GM12891 (cell line): ENCODE data around the gene LAMB4.

Source experiments
- PAX5 ChIP-seq: IDR thresholded peaks from 2 replicates; pipeline ENCODE4 v1.6.1; 2011; ENCODE audit warnings: low read length, moderate library complexity, mild to moderate bottlenecking; ENCODE audit not compliant: insufficient read depth, severe bottlenecking
- POLR2A ChIP-seq: IDR thresholded peaks from 2 replicates; pipeline ENCODE4 v1.6.1; 2011; ENCODE audit warnings: low read depth, low read length, control low read depth
- POLR2AphosphoS5 ChIP-seq: IDR thresholded peaks from 2 replicates; pipeline ENCODE4 v1.6.1; 2011; ENCODE audit warnings: low read depth, low read length, control low read depth
- POU2F2 ChIP-seq: IDR thresholded peaks from 2 replicates; pipeline ENCODE4 v1.6.1; 2011; ENCODE audit warnings: low read depth, mild to moderate bottlenecking, control low read depth, low read length, moderate library complexity
- SPI1 ChIP-seq: IDR thresholded peaks from 2 replicates; pipeline ENCODE4 v1.6.1; 2011; ENCODE audit warnings: low read depth, low read length, control low read depth
- TAF1 ChIP-seq: IDR thresholded peaks from 2 replicates; pipeline ENCODE4 v1.6.1; 2011; ENCODE audit warnings: low read depth, low read length, control low read depth

DNA sequence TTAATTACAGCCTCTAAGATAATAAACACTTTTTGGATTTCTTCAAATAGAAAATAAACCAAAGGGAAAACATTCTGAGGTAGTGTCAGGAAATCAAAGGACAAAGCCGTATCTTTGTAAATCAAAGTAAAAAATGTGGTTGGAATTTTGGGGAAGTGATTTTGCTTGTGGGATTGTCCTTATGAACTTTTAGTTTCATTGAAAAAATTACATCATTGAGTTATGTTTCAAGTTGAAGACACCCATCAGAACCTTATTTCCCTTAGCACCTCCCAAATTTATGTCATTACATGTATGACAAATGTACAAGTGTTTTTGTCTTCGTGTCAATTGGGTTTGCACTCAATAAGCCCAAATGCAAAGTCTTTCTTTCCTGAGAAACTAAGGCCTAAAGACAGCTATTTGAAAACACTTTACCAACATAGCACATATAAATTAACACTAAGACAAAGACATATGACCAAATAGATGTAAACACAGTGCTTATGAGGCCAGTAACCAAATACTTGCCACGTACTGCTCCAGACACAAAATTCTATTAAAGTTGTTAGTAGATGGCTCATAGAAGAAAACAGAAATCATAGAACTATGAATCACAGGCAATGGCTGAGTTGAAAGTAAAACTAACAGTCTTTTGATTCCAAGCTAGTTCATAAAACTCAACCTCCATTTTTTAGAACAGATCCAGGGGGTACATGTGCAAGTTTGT is 26.9 kb upstream of the LAMB4 start:
- TF ChIP-seq POLR2AphosphoS5 (no peak), TAF1 (no peak), POLR2A (no peak), SPI1 (peak; percentile 82), POU2F2 (no peak), PAX5 (no peak)
